ENCODE data around the gene SNX6.
"Not testable (repeated sequence)": the region's sequence is repeated elsewhere in the genome, so short reads cannot be mapped to it uniquely, and the experiment has no call there.

The SNX6 gene

GRCh38 chr14:34662561-34663088 lies 32.7 kb upstream of the SNX6 start:
- no peak for FAIRE-seq
- no peak for DNase-seq (ENCODE audit: insufficient read length, low spot score)
- no peak for TF ChIP-seq POLR2AphosphoS5 (IDR thresholded peaks at IDR 0.05; ENCODE audit: low read depth, low read length)
- TF ChIP-seq SPI1 (IDR thresholded peaks at IDR 0.05; ENCODE audit: low read depth, low read length): no peak
- no peak for TF ChIP-seq POLR2A (IDR thresholded peaks at IDR 0.05; ENCODE audit: low read depth, low read length)
- no peak for TF ChIP-seq POU2F2 (IDR thresholded peaks at IDR 0.05; ENCODE audit: low read depth, low read length)
- TF ChIP-seq TAF1 (IDR thresholded peaks at IDR 0.05; ENCODE audit: low read depth, low read length): no peak
- TF ChIP-seq PAX5 (IDR thresholded peaks at IDR 0.05; ENCODE audit: insufficient read depth, low read length, severe bottlenecking): no peak

GRCh38 chr14:34660796-34661195 lies 30.8 kb upstream of the SNX6 start:
- DNase-seq (ENCODE audit: insufficient read length, low spot score) (no peak), FAIRE-seq (no peak)
- TF ChIP-seq PAX5 (IDR thresholded peaks at IDR 0.05; ENCODE audit: insufficient read depth, low read length, severe bottlenecking) (no peak), POLR2AphosphoS5 (IDR thresholded peaks at IDR 0.05; ENCODE audit: low read depth, low read length) (no peak), SPI1 (IDR thresholded peaks at IDR 0.05; ENCODE audit: low read depth, low read length) (no peak), POU2F2 (IDR thresholded peaks at IDR 0.05; ENCODE audit: low read depth, low read length) (no peak), POLR2A (IDR thresholded peaks at IDR 0.05; ENCODE audit: low read depth, low read length) (no peak), TAF1 (IDR thresholded peaks at IDR 0.05; ENCODE audit: low read depth, low read length) (no peak)

- TF ChIP-seq POU2F2 (IDR thresholded peaks at IDR 0.05; ENCODE audit: low read depth, low read length) (no peak), PAX5 (IDR thresholded peaks at IDR 0.05; ENCODE audit: insufficient read depth, low read length, severe bottlenecking) (no peak), SPI1 (IDR thresholded peaks at IDR 0.05; ENCODE audit: low read depth, low read length) (no peak), POLR2AphosphoS5 (IDR thresholded peaks at IDR 0.05; ENCODE audit: low read depth, low read length) (no peak), POLR2A (IDR thresholded peaks at IDR 0.05; ENCODE audit: low read depth, low read length) (no peak), TAF1 (IDR thresholded peaks at IDR 0.05; ENCODE audit: low read depth, low read length) (no peak)
- DNase-seq (ENCODE audit: insufficient read length, low spot score): no peak
- no peak for FAIRE-seq
Measured at GRCh38 chr14:34655959-34656358, 26.0 kb upstream of the SNX6 start.

GRCh38 chr14:34653073-34653472 lies 23.1 kb upstream of the SNX6 start:
- DNase-seq (ENCODE audit: insufficient read length, low spot score); FAIRE-seq: not testable (repeated sequence)

GRCh38 chr14:34652348-34652747 lies 22.4 kb upstream of the SNX6 start:
- FAIRE-seq; DNase-seq (ENCODE audit: insufficient read length, low spot score): not testable (repeated sequence)

- TF ChIP-seq SPI1 (IDR thresholded peaks at IDR 0.05; ENCODE audit: low read depth, low read length) (no peak), POU2F2 (IDR thresholded peaks at IDR 0.05; ENCODE audit: low read depth, low read length) (no peak), PAX5 (IDR thresholded peaks at IDR 0.05; ENCODE audit: insufficient read depth, low read length, severe bottlenecking) (no peak), POLR2A (IDR thresholded peaks at IDR 0.05; ENCODE audit: low read depth, low read length) (no peak), POLR2AphosphoS5 (IDR thresholded peaks at IDR 0.05; ENCODE audit: low read depth, low read length) (no peak), TAF1 (IDR thresholded peaks at IDR 0.05; ENCODE audit: low read depth, low read length) (no peak)
- DNase-seq (ENCODE audit: insufficient read length, low spot score): no peak
- FAIRE-seq: no peak
Measured at GRCh38 chr14:34650786-34651584, 21.0 kb upstream of the SNX6 start.

DNA sequence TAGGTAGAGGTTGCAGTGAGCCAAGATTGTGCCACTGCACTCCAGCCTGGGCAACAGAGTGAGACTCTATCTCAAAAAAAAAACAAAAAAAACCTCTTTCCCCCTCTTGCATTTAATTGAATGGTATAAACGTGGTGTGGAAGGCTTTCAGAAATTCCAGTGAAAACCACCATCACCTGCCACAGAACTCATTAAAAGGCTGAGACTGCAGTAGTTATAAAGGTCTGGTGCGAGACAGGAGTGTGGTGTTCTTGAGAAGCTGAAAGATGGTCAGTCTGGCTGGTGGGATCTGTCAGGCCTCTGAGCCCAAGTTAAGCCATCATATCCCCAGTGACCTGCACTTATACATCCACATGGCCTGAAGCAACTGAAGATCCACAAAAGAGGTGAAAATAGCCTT lies 20.1 kb upstream of the SNX6 start:
- not testable (repeated sequence) for FAIRE-seq; DNase-seq (ENCODE audit: insufficient read length, low spot score)

GRCh38 chr14:34649344-34649743 lies 19.4 kb upstream of the SNX6 start:
- FAIRE-seq (no peak), DNase-seq (ENCODE audit: insufficient read length, low spot score) (no peak)
- TF ChIP-seq TAF1 (IDR thresholded peaks at IDR 0.05; ENCODE audit: low read depth, low read length) (no peak), POLR2A (IDR thresholded peaks at IDR 0.05; ENCODE audit: low read depth, low read length) (no peak), POU2F2 (IDR thresholded peaks at IDR 0.05; ENCODE audit: low read depth, low read length) (no peak), POLR2AphosphoS5 (IDR thresholded peaks at IDR 0.05; ENCODE audit: low read depth, low read length) (no peak), PAX5 (IDR thresholded peaks at IDR 0.05; ENCODE audit: insufficient read depth, low read length, severe bottlenecking) (no peak), SPI1 (IDR thresholded peaks at IDR 0.05; ENCODE audit: low read depth, low read length) (no peak)

GRCh38 chr14:34646570-34647255 lies 16.8 kb upstream of the SNX6 start:
- no peak for DNase-seq (ENCODE audit: insufficient read length, low spot score)
- no peak for FAIRE-seq
- TF ChIP-seq SPI1 (IDR thresholded peaks at IDR 0.05; ENCODE audit: low read depth, low read length) (no peak), PAX5 (IDR thresholded peaks at IDR 0.05; ENCODE audit: insufficient read depth, low read length, severe bottlenecking) (no peak), TAF1 (IDR thresholded peaks at IDR 0.05; ENCODE audit: low read depth, low read length) (no peak)

DNA sequence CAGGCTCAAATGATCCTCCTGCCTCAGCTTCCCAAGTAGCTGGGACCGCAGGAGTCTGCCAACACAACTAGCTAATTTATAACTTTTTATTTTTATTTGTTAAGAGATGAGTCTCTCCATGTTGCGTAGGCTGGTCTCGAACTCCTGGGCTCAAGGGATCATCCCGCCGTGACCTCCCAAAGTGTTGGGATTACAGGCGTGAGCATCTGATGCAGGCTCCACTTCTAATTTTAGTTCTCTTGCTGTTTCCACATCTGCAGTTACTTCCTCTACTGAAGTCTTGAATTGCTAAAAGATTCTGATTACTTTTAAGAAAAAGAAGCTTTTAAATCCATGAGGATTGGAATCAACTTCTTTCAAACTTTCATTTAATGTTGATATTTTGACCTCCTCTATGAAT lies 13.4 kb upstream of the SNX6 start:
- TF ChIP-seq POLR2A (IDR thresholded peaks at IDR 0.05; ENCODE audit: low read depth, low read length) (no peak), POLR2AphosphoS5 (IDR thresholded peaks at IDR 0.05; ENCODE audit: low read depth, low read length) (no peak), SPI1 (IDR thresholded peaks at IDR 0.05; ENCODE audit: low read depth, low read length) (no peak), TAF1 (IDR thresholded peaks at IDR 0.05; ENCODE audit: low read depth, low read length) (no peak), POU2F2 (IDR thresholded peaks at IDR 0.05; ENCODE audit: low read depth, low read length) (no peak), PAX5 (IDR thresholded peaks at IDR 0.05; ENCODE audit: insufficient read depth, low read length, severe bottlenecking) (no peak)
- DNase-seq (ENCODE audit: insufficient read length, low spot score): no peak
- no peak for FAIRE-seq
